Osteoblast (primary cell): ENCODE measurements around the gene HKDC1. TPM values are rescaled to one million over a fixed set of nuclear protein-coding genes. Genes with fewer than 3 reads are reported as not detected.
A peak's percentile ranks its signal among the peaks of the same experiment; 100 is the strongest.

Experiments used
- DNase-seq: peaks from one replicate; pipeline ENCODE4 v3.0.0; 2011; ENCODE audit warnings: low spot score, mixed read lengths; ENCODE audit not compliant: insufficient read length; ENCODE audit errors: missing footprints
- H2AFZ ChIP-seq: 2 replicates; pipeline ENCODE4 v1.6.0; 2011; ENCODE audit warnings: mild to moderate bottlenecking, low read length
- H3K27ac ChIP-seq: 2 replicates; pipeline ENCODE4 v1.5.1; 2011; ENCODE audit warnings: mild to moderate bottlenecking, low read depth, low read length, moderate library complexity
- H3K27me3 ChIP-seq: 2 replicates; pipeline ENCODE4 v1.6.0; 2012; ENCODE audit warnings: mild to moderate bottlenecking, control low read depth, inconsistent platforms, low read length, moderate library complexity; ENCODE audit not compliant: insufficient read depth
- H3K36me3 ChIP-seq: 2 replicates; pipeline ENCODE4 v1.5.1; 2011; ENCODE audit warnings: mild to moderate bottlenecking, low read length, control low read depth, moderate library complexity; ENCODE audit not compliant: insufficient read depth
- H3K4me1 ChIP-seq: 2 replicates; pipeline ENCODE4 v1.5.1; 2011; ENCODE audit warnings: mild to moderate bottlenecking, low read length, control low read depth, moderate library complexity; ENCODE audit not compliant: insufficient read depth
- H3K4me2 ChIP-seq: 2 replicates; pipeline ENCODE4 v1.6.0; 2011; ENCODE audit warnings: mild to moderate bottlenecking, low read length; ENCODE audit not compliant: insufficient read depth
- H3K4me3 ChIP-seq: fragments of 200-600 bp; sonication (generic); 3 replicates; pipeline ENCODE4 v1.5.1; 2012; ENCODE audit warnings: mild to moderate bottlenecking, low read length, inconsistent platforms; ENCODE audit not compliant: insufficient read depth
- H3K79me2 ChIP-seq: 2 replicates; pipeline ENCODE4 v1.6.0; 2012; ENCODE audit warnings: mild to moderate bottlenecking, low read length, control low read depth, inconsistent platforms; ENCODE audit not compliant: insufficient read depth
- H3K9me3 ChIP-seq: 2 replicates; pipeline ENCODE4 v1.5.1; 2011; ENCODE audit warnings: low read depth, low read length, control low read depth
- H4K20me1 ChIP-seq: 2 replicates; pipeline ENCODE4 v1.6.0; 2012; ENCODE audit warnings: mild to moderate bottlenecking, low read length, control low read depth; ENCODE audit not compliant: insufficient read depth
- CTCF ChIP-seq: IDR thresholded peaks from 2 replicates; pipeline ENCODE4 v1.5.1; 2011; ENCODE audit warnings: mild to moderate bottlenecking, low read depth, low read length, moderate library complexity; ENCODE audit errors: extremely low read depth
- total RNA-seq: library from RNA; depleted of rRNA; stranded (reverse); fragments of >200 nt; gene quantifications from 2 replicates; pipeline ENCODE4 v1.2.3, GENCODE V29; 2012

HKDC1 gene
- total RNA-seq, 1 donor = 2.9 TPM

GRCh38 chr10:69179089-69179742, 40.9 kb upstream of the HKDC1 start:
- Histone ChIP-seq H4K20me1 (no peaks in the 10 kb centered on the region), H3K27me3 (no peaks in the 10 kb centered on the region), H3K36me3 (no peaks in the 10 kb centered on the region), H3K4me3 (peak overlapping the region; percentile 100), H3K27ac (peak overlapping the region; percentile 100), H2AFZ (peak overlapping the region; percentile 97), H3K4me1 (peaks cover 19% of the 10 kb centered on the region), H3K4me2 (peak overlapping the region; percentile 99), H3K9me3 (no peaks in the 10 kb centered on the region), H3K79me2 (peaks cover 43% of the 10 kb centered on the region)
- TF ChIP-seq CTCF = no peak
- no peak for DNase-seq

DNA sequence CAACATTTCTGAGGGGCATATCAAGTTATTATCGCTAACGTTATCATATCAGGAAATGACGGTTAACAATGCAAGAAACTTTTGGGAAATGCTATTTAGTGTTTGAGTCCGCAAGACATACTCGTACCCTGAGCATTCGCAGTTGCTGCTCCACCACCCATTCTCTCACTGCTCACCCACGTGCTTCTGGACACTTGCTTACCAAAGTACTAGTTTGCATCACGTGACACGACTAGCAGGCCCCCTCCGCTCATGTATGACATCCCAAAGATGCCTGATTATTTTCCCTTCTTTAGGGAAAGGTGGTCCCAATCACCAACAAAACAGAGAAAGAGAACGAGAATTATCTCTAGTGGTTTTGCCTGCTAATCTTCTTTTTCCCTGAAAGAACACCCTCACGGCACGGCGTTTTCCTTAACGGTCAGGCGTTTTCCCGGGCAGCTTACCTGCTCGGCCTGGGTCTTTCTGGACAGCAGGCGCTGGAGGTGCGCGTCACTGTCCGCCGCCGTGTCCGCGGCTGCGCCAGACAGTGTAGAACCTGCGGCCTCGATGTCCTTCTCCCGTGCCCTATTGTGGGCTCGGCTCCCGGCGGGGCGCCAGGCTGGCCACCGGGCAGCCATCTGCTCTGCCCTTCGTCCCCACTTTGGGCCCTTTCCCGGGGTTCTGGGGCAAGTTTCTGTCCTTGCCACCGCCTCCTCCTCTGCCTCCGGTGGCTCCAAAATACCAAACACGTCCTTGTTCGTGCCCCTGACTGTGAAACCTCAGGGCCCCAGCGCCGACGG, 40.2 kb upstream of the HKDC1 start, which contains the start of gene SUPV3L1:
Gene SUPV3L1 (plus strand): TSS at position 492 of the 782 bp plus-strand sequence. CDS start 58 bp downstream, at position 550.
- Histone ChIP-seq H3K4me2 (peak within 1 kb of the TSS; percentile 99), H4K20me1 (peaks cover under 1% of the 10 kb centered on the region)
- no peak for TF ChIP-seq CTCF

DNA sequence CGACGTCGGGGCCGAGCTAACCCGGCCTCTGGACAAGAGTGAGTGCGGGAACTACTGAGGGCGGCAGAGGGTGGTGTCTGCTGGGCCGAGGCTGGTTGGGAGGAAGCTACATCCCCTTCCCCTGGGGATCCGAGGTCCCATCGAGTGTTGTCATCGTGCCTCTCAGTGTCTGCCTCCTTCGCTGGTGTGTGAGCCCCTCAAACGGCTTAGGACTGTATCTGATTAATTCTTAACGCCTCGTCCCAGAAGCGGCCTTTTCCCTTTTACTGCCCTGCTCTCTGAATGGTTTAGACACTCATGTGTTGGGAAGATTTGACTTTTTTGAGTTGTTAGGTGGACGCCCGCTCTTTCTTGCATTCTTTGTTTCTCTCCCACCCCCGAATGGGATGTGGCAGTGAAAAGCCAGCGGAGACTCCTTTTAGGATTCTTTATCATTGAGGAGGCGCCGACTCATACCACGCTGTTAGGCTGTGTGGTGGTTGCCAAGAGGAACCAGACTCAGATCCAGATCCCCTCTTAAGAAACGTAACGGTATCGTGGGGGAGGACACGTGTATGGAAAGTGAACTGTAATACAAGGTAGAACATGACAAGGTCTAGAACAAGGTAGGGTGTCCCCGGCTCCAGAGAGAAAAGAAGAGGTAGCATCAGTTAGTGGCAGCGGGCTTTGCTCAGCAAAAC, 39.5 kb upstream of the HKDC1 start:
- Histone ChIP-seq H3K79me2 (peaks cover 55% of the 10 kb centered on the region), H3K36me3 (no peaks in the 10 kb centered on the region), H3K4me2 (peak overlapping the region; percentile 99), H3K9me3 (no peaks in the 10 kb centered on the region), H3K27ac (peak overlapping the region; percentile 100), H3K4me3 (peak overlapping the region; percentile 100), H2AFZ (peak overlapping the region; percentile 97), H3K27me3 (no peaks in the 10 kb centered on the region), H3K4me1 (peaks cover 19% of the 10 kb centered on the region), H4K20me1 (peaks cover 4% of the 10 kb centered on the region)
- TF ChIP-seq CTCF = no peak
- no peak for DNase-seq

More for the DNA sequence above, 40.2 kb upstream of the HKDC1 start, which contains the start of gene SUPV3L1:
- Histone ChIP-seq H3K27ac (peak within 1 kb of the TSS; percentile 100), H3K4me3 (peak within 1 kb of the TSS; percentile 100), H2AFZ (peak within 1 kb of the TSS; percentile 97), H3K9me3 (no peaks in the 10 kb centered on the region), H3K4me1 (peaks cover 19% of the 10 kb centered on the region), H3K79me2 (peaks cover 50% of the 10 kb centered on the region), H3K27me3 (no peaks in the 10 kb centered on the region), H3K36me3 (no peaks in the 10 kb centered on the region)
- peak; percentile 95 for DNase-seq

- Histone ChIP-seq H3K9me3 (no peaks in the 10 kb centered on the region), H3K4me2 (peak overlapping the region; percentile 99), H4K20me1 (peaks cover 4% of the 10 kb centered on the region), H3K36me3 (peaks cover 4% of the 10 kb centered on the region), H3K27me3 (no peaks in the 10 kb centered on the region), H3K79me2 (peaks cover 59% of the 10 kb centered on the region), H3K27ac (peak overlapping the region; percentile 100), H3K4me3 (peak overlapping the region; percentile 100), H2AFZ (peak overlapping the region; percentile 97), H3K4me1 (peaks cover 19% of the 10 kb centered on the region)
- no peak for DNase-seq
- no peak for TF ChIP-seq CTCF
Measured at GRCh38 chr10:69181433-69181832, 38.7 kb upstream of the HKDC1 start.
